Measurements from ENCODE around the gene PRMT7.

GRCh38 chr16:68309799-68310198, 1.0 kb upstream of the PRMT7 start:
- TF ChIP-seq HDAC2 (IDR thresholded peaks at IDR 0.05; ENCODE audit: borderline replicate concordance in 1 of 2, low read depth in 2 of 2, low read length in 2 of 2) (no peak), EP300 (IDR thresholded peaks at IDR 0.05; ENCODE audit: borderline replicate concordance in 1 of 2, low read depth in 2 of 2, low read length in 2 of 2) (no peak), POLR2A (IDR thresholded peaks at IDR 0.05; ENCODE audit: control extremely low read depth in 1 of 2, low read depth in 2 of 2, low read length in 2 of 2) (no peak), CTCF (IDR thresholded peaks at IDR 0.05; ENCODE audit: control extremely low read depth in 1 of 3, insufficient read depth in 1 of 3, low read depth in 1 of 3, low read length in 3 of 3) (no peak), RBBP5 (IDR thresholded peaks at IDR 0.05; ENCODE audit: borderline replicate concordance, low read depth, low read length) (no peak), SIN3A (conservative IDR thresholded peaks at IDR 0.05 in 1 of 2, IDR thresholded peaks at IDR 0.05 in 1 of 2; ENCODE audit: low read depth in 1 of 2, low read length in 2 of 2) (no peak), RXRA (IDR thresholded peaks at IDR 0.05; ENCODE audit: insufficient read depth, low read depth, low read length) (no peak), EZH2 (IDR thresholded peaks at IDR 0.05; ENCODE audit: low read depth, low read length, severe bottlenecking) (no peak), PHF8 (conservative IDR thresholded peaks at IDR 0.05; ENCODE audit: low read depth, low read length) (no peak)
